Right atrium auricular region (tissue), 2 donors: ENCODE measurements around the gene PRR29. TPM values are rescaled to one million over a fixed set of nuclear protein-coding genes. Genes with fewer than 3 reads are reported as not detected.

Source experiments
- DNase-seq: peaks from one replicate; pipeline ENCODE4 v3.0.0-alpha.2; 2019; ENCODE audit warnings: low spot score
- H3K27ac ChIP-seq, 2 donors: fragments of 200-600 bp; sonication (generic); 1 replicate in 1 of 2; 2 replicates in 1 of 2; pipeline ENCODE4 v1.5.1; 2016 to 2019
- H3K27me3 ChIP-seq, 2 donors: fragments of 200-600 bp; sonication (generic); one replicate each; pipeline versions ENCODE4 v1.5.1 to v1.6.0; 2017 to 2019
- H3K36me3 ChIP-seq: fragments of 200-600 bp; sonication (generic); one replicate; pipeline ENCODE4 v1.5.1; 2016
- H3K4me1 ChIP-seq, 2 donors: fragments of 200-600 bp; sonication (generic); one replicate each; pipeline versions ENCODE4 v1.5.1 to v1.6.0; 2017 to 2019
- H3K4me3 ChIP-seq, 2 donors: fragments of 200-600 bp; sonication (generic); 1 replicate in 1 of 2; 2 replicates in 1 of 2; pipeline ENCODE4 v1.5.1; 2017 to 2019; ENCODE audit warnings: mild to moderate bottlenecking in 1 of 2, moderate library complexity in 1 of 2
- H3K9me3 ChIP-seq, 2 donors: fragments of 200-600 bp; sonication (generic); one replicate each; pipeline ENCODE4 v1.5.1; 2019
- total RNA-seq, 2 donors: library from RNA; depleted of rRNA; stranded (reverse); fragments of >200 nt; gene quantifications; one replicate each; pipeline ENCODE4 v1.1.0, GENCODE V29; 2016
- TF ChIP-seq, protein P1 (sequence below), 2 donors: fragments of 200-600 bp; sonication (generic); IDR thresholded peaks; one replicate each; pipeline ENCODE4 v1.5.1; 2019; ENCODE audit warnings: antibody characterized with exemption in 2 of 2

PRR29 gene
- total RNA-seq, 2 donors from 2014 or later: 0.08 TPM; not detected in 1

DNA sequence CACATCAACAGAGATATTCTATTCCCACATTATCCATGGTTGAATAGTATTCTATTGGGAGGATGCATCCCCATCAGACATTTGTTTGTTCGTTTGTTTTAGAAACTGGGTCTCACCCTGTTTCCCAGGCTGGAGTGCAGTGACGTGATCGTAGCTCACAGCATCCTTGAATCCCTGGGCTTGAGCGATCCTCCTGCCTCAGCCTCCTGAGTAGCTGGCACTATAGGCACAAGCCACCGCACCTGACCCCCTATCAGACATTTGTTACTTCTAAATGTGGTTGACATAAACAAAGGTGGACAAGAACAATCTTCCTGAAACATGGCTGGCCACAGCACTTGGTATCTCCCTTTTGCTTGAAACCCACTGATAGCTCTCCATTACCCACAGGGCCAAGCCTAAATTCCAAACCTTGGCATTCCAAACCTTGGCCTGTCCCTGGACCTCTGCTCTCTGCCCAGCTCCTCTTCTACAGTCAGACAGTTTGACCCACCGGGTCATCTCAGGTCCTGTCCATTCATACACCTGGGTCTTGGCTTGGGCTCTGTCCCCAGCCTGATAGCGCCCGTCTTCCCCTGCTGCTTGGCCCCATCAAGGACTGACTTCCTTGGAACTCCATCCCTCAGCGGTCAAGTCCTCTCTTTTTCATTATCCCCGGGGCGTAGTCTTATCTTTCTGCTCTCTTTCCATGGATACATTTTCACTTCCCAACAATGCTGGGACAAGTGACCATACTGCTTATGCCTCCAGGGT lies 1.5 kb upstream of the PRR29 start:
- TF ChIP-seq, protein P1, sequence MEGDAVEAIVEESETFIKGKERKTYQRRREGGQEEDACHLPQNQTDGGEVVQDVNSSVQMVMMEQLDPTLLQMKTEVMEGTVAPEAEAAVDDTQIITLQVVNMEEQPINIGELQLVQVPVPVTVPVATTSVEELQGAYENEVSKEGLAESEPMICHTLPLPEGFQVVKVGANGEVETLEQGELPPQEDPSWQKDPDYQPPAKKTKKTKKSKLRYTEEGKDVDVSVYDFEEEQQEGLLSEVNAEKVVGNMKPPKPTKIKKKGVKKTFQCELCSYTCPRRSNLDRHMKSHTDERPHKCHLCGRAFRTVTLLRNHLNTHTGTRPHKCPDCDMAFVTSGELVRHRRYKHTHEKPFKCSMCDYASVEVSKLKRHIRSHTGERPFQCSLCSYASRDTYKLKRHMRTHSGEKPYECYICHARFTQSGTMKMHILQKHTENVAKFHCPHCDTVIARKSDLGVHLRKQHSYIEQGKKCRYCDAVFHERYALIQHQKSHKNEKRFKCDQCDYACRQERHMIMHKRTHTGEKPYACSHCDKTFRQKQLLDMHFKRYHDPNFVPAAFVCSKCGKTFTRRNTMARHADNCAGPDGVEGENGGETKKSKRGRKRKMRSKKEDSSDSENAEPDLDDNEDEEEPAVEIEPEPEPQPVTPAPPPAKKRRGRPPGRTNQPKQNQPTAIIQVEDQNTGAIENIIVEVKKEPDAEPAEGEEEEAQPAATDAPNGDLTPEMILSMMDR (IDR thresholded peaks at IDR 0.05): no peak
- H3K36me3 ChIP-seq: no peaks in the 10 kb centered on the region
- H3K9me3 ChIP-seq: no peaks in the 10 kb centered on the region
- no peak overlapping the region for H3K4me3 ChIP-seq
- H3K27ac ChIP-seq: no peak overlapping the region
- no peak for DNase-seq
- H3K4me1 ChIP-seq: peaks cover 0 to 28% of the 10 kb centered on the region in 2 donors
- peaks cover 0 to 8% of the 10 kb centered on the region in 2 donors for H3K27me3 ChIP-seq

DNA sequence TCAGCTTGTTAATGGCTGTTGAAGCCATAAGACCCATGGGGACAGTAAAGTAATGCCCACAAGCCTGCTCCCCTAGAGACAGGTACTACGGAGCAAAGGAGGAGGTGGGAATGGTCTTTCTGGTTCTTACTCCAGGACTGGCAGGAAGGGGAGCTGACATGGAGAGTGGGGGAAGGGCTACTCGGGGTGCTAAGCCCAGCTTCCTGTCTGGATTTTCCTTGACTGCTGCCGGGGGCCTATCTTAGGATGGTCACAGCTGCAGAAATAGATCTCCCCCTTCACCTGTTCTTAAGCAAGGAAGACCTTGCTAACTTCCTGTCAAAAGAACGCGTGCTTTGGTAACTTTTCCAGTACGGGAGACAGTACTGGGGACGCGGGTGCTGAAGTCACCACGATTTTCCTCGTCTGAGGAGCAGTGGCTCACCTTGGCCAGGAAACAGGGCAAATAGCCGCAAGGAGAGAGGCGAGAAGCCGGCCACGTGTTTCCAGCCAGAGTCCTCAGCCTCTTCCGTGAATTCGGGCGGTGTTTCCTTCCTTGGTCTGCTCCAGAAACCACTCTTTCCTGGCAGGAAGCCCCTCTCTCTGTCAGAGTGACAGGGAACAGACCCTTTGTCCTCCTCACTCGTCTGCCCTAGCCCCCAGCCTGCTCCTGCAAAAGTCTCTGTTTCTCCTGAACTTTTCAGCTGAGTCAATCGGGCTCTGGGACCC lies 656 bp upstream of the PRR29 start:
- Histone ChIP-seq H3K9me3 (no peaks in the 10 kb centered on the region), H3K27ac (peak overlapping the region; percentile 3 to 22), H3K27me3 (peaks cover 0 to 8% of the 10 kb centered on the region in 2 donors), H3K4me3 (peak overlapping the region in 1 of 2 donors; percentile 55), H3K4me1 (peaks cover 0 to 37% of the 10 kb centered on the region in 2 donors), H3K36me3 (no peaks in the 10 kb centered on the region)
- DNase-seq: no peak
- TF ChIP-seq, protein P1 (IDR thresholded peaks at IDR 0.05): no peak

DNA sequence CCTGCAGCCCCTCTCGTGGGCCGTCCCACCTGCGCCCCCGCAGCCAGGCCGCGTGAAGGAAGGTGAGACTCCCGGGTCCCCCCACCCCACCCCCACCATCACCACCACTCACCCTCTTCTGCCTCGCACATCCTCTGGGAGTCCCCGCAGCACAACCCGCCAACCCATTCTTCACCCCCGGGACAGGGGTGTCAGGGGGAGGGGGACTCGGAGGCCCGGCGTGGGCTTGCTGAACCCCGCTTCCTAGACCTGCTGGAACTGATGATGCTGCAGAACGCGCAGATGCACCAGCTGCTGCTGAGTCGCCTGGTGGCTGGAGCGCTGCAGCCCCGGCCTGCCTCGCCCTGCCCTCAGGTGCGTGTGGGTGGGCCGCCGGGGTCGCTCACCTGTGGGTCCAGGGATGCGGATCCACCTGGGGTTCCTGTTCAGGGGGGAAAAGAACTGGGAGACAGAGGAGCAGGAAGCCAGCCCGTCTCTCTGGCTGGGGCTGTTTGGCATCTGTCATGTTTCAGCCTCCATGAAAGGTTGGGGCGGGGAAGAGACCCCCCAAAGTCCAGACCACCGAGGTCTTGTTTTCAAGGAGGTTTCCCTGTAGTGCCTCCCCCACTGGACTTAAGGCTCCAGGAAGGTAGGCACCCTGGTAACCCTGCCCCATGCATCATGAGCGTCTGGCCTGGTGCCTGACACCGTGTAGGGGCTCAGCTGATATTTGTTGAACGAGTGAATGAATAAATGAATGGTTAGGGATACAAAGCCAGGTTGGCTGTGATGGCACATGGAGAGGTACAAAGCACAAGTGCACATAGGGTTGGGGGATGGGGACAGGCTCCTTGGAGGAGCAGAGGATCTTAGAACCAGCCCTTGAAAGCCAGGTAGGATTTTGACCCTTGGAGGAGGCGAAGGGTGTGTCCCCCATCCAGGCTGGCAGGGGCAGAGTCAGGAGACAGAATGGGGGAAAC lies 849 bp downstream of the PRR29 start:
- DNase-seq: no peak
- H3K36me3 ChIP-seq: no peaks in the 10 kb centered on the region
- no peaks in the 10 kb centered on the region for H3K9me3 ChIP-seq
- peaks cover 0 to 8% of the 10 kb centered on the region in 2 donors for H3K27me3 ChIP-seq
- TF ChIP-seq, protein P1 (IDR thresholded peaks at IDR 0.05): no peak
- H3K27ac ChIP-seq: peak overlapping the region in 1 of 2 donors; percentile 22
- H3K4me1 ChIP-seq: peaks cover 0 to 37% of the 10 kb centered on the region in 2 donors
- H3K4me3 ChIP-seq: peak overlapping the region; percentile 45 to 55

DNA sequence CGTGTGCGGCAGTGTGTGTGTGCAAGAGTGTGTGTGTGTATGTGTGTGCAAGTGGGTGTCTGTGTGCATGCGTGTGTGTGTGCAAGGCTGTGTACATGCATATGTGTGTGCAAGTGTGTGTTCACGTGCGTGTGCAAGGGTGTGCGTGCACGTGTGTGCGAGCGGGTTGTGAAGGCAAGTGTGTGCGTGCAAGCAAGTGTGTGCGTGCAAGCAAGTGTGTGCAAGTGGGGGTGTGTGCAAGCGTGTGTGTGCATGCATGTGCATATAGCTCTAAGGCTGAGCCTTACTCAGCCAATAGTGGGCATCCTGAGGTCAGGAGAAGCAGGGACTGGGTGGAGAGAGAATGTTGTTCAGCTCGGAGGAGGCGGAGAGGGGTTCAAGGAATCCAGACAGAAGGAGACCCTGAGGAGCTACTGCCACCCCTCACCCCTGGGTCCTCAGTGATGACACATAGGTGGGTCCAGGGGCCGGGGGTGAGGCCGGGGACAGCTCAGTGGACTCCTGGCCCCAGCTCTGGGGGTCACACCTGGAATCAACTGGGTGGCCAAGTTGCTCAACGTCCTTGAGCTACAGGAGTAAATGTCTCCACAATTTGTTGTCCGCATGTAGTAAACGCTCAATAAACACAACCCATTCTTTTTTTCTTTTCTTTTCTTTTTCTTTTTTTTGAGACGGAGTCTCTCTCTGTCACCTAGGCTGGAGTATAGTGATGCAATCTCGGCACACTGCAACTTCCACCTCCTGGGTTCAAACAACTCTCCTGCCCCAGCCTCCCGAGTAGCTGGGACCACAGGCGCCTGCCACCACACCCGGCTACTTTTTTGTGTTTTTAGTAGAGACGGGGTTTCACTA lies 1.8 kb downstream of the PRR29 start:
- H3K4me3 ChIP-seq: no peak overlapping the region
- peaks cover 0 to 37% of the 10 kb centered on the region in 2 donors for H3K4me1 ChIP-seq
- no peak for DNase-seq
- H3K27me3 ChIP-seq: peaks cover 0 to 8% of the 10 kb centered on the region in 2 donors
- no peaks in the 10 kb centered on the region for H3K9me3 ChIP-seq
- H3K27ac ChIP-seq: no peak overlapping the region
- TF ChIP-seq, protein P1 (IDR thresholded peaks at IDR 0.05): no peak
- no peaks in the 10 kb centered on the region for H3K36me3 ChIP-seq
